Activated T-helper 2 cell treated with anti-CD3 and anti-CD28 coated beads, Interferon-gamma antibody, Interleukin-2, Interleukin-4, amounts not matched to agents 10 μg/mL and 5 μg/mL and 100 μg/mL, durations not matched to agents 14 hours and 24 hours and 36 hours (primary cell): ENCODE results near the gene GFOD1. TPM values are rescaled to one million over a fixed set of nuclear protein-coding genes. Genes with fewer than 3 reads are reported as not detected.

Experiments
- DNase-seq: peaks from one replicate; pipeline ENCODE4 v3.0.0; 2021; ENCODE audit warnings: low spot score
- H3K27ac Mint-ChIP-seq: one replicate; pipeline ENCODE4 v1.8.0; 2021; ENCODE audit warnings: mixed read lengths
- H3K27me3 Mint-ChIP-seq: one replicate; pipeline ENCODE4 v1.8.0; 2021; ENCODE audit warnings: low read depth, mixed read lengths
- H3K36me3 Mint-ChIP-seq: one replicate; pipeline ENCODE4 v1.8.0; 2021; ENCODE audit warnings: low read depth, mixed read lengths
- H3K4me1 Mint-ChIP-seq: one replicate; pipeline ENCODE4 v1.8.0; 2021; ENCODE audit warnings: low read depth, mixed read lengths
- H3K4me3 Mint-ChIP-seq: one replicate; pipeline ENCODE4 v1.8.0; 2021; ENCODE audit warnings: low read depth, mild to moderate bottlenecking, moderate library complexity, mixed read lengths
- H3K9me3 Mint-ChIP-seq: one replicate; pipeline ENCODE4 v1.8.0; 2021; ENCODE audit warnings: mixed read lengths
- intact Hi-C: fragments of 100-400 bp; cut with micrococcal nuclease; formaldehyde crosslinking; loops from one replicate; pipeline ENCODE4 v1.15.1; 2023
- total RNA-seq: library from RNA; stranded (reverse); gene quantifications from 2 replicates; pipeline ENCODE4 v1.2.3, GENCODE V29; 2022

The GFOD1 gene, protein sequence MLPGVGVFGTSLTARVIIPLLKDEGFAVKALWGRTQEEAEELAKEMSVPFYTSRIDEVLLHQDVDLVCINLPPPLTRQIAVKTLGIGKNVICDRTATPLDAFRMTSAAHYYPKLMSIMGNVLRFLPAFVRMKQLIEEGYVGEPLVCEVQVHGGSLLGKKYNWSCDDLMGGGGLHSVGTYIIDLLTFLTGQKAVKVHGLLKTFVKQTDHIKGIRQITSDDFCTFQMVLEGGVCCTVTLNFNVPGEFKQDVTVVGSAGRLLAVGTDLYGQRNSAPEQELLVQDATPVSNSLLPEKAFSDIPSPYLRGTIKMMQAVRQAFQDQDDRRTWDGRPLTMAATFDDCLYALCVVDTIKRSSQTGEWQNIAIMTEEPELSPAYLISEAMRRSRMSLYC
- total RNA-seq, result 4.6 and 4.8 TPM in 2 replicates

DNA sequence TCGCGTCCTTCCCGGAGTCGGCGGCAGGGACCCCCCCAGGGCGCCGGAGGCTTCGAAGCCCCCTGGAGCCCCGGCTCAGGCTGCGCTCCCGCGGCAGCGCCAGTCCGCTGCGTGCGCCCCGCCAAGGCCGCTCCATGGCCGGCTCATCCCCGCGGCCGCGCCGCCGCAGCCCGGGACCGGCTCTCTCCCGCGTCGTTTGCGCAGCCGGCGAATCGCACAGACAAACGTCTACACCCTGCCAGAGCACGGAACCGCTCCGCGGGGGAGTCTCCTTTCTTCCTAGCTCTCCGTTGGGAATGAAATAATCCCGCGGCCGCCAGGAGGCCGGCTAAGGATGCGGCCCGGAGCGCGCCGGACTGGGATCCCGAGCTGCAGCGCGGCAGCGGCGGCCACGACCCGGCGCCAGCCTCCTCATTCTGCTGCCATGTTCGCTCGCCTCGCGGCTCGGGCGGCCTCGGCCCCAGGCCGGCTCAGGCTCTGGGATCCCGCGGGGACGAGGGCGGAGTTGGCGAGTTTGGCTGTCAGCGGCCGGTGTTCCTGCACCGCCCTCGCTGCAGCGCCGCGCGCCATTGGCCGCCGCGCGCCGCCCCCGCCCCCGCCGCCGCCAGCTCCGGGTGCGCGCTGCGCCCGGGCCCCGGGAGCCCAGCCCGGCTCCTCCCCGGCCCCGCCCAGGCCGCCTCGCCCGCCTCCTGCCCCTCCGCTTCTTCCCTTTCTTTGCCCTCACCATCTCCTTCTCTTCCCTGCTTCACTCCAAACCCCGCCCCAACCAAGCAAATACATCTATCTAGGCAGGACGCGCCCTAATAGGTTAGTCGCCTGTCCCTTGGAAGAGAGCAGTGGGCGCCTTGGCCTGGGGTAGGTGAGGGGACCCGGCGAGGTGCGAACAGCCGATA, at the start of gene GFOD1:
Gene GFOD1, minus strand, starts transcription at position 479 of the 893 bp plus-strand sequence. CDS start 710 bp downstream, outside the sequence.
- intact Hi-C loops, result loop anchor here (1.0 to 2.0 kb wide), 3 partner anchors 87 to 151 kb away; partner anchors contain the start of gene SIRT5
- Mint-ChIP-seq H3K9me3 (no peaks in the 10 kb centered on the region), H3K27me3 (peaks cover 12% of the 10 kb centered on the region), H3K4me3 (peak within 1 kb of the TSS; percentile 85), H3K27ac (peak within 1 kb of the TSS; percentile 70), H3K4me1 (peaks cover 42% of the 10 kb centered on the region), H3K36me3 (no peaks in the 10 kb centered on the region)
- DNase-seq, result peak; percentile 78

- no peak overlapping the region for H3K27ac Mint-ChIP-seq
- H3K9me3 Mint-ChIP-seq, result no peaks in the 10 kb centered on the region
- H3K36me3 Mint-ChIP-seq, result no peaks in the 10 kb centered on the region
- DNase-seq, result no peak
- intact Hi-C loops, result loop anchor here (5.0 kb wide), 1 partner anchor 200 kb away; no protein-coding TSS in a partner anchor
- H3K4me3 Mint-ChIP-seq, result no peak overlapping the region
- peaks cover 10% of the 10 kb centered on the region for H3K27me3 Mint-ChIP-seq
- H3K4me1 Mint-ChIP-seq, result peaks cover 3% of the 10 kb centered on the region
Observed at GRCh38 chr6:13536796-13537526, 49.6 kb upstream of the GFOD1 start.

- intact Hi-C loops, result loop anchor here (5.0 kb wide), 1 partner anchor 198 kb away; no protein-coding TSS in a partner anchor
- Mint-ChIP-seq H3K27me3 (peaks cover 10% of the 10 kb centered on the region), H3K9me3 (no peaks in the 10 kb centered on the region), H3K27ac (no peak overlapping the region), H3K4me3 (no peak overlapping the region), H3K4me1 (peaks cover 3% of the 10 kb centered on the region), H3K36me3 (no peaks in the 10 kb centered on the region)
- no peak for DNase-seq
Observed at GRCh38 chr6:13535306-13535705, 47.9 kb upstream of the GFOD1 start.

DNA sequence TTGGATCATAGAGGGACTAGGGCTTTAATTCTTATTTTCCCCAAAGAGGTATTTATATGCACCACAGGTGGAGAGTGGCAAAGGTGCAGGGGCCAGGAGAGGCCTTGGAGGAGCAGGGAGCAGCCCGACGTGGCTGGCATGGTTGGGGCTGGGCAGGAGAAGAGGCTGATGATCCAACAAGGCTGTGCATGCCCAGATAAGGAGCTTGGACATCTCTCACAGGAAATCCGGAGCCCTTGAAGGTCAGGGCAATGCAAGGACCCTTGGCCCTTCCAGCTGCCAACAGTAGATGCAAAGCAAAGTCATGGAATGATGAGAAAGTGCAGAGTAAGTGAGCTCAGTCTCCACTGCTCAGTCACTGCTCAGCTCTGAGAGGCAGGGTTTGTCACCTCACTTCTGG, 47.1 kb upstream of the GFOD1 start:
- Mint-ChIP-seq H3K27ac (no peak overlapping the region), H3K27me3 (peaks cover 10% of the 10 kb centered on the region), H3K36me3 (no peaks in the 10 kb centered on the region), H3K9me3 (no peaks in the 10 kb centered on the region), H3K4me1 (peaks cover under 1% of the 10 kb centered on the region), H3K4me3 (no peak overlapping the region)
- no peak for DNase-seq
- intact Hi-C loops, result no loop called here

DNA sequence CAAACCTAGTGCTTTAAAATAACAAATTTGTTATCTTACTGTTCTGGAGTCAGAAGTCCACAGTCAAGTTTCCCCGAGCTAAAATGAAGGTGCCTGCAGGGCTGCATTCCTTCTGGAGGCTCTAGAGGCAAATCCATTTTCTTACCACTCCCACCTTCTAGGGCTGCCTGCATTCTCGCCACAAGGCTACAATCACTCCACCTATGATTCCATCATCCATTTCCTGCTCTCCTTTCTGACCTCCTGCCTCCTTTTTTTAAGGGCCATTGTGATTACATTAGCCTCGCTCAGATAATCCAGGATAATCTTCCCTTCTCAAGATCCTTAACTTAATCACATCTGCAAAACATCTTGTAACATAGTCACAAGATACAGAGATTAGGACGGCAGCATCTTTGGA, 44.6 kb upstream of the GFOD1 start:
- Mint-ChIP-seq H3K4me1 (peaks cover 1% of the 10 kb centered on the region), H3K9me3 (no peaks in the 10 kb centered on the region), H3K27ac (no peak overlapping the region), H3K27me3 (peaks cover 7% of the 10 kb centered on the region), H3K4me3 (no peak overlapping the region), H3K36me3 (no peaks in the 10 kb centered on the region)
- intact Hi-C loops, result no loop called here
- no peak for DNase-seq

GRCh38 chr6:13528777-13529343, 41.5 kb upstream of the GFOD1 start:
- DNase-seq, result no peak
- Mint-ChIP-seq H3K27me3 (peaks cover 9% of the 10 kb centered on the region), H3K4me1 (peaks cover 7% of the 10 kb centered on the region), H3K36me3 (no peaks in the 10 kb centered on the region), H3K4me3 (no peak overlapping the region), H3K9me3 (no peaks in the 10 kb centered on the region), H3K27ac (no peak overlapping the region)
- intact Hi-C loops, result no loop called here

DNA sequence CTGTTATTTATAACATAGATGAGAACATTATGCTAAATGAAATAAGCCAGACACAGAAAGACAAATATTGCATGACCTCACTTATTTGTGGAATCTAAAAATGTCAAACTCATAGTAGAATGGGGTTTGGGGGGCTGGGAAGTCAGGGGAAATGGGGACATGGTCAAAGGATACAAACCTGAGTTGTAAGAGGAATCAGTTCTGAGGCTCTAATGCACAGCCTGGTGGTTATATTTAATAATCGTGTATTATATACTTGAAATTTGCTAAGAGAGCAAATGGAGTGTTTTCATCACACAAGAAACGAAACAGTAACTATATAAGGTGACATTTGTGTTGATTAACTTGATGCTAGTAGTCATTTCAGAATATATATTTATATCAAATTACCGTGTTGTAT, 40.8 kb upstream of the GFOD1 start:
- intact Hi-C loops, result no loop called here
- peaks cover 9% of the 10 kb centered on the region for H3K27me3 Mint-ChIP-seq
- no peaks in the 10 kb centered on the region for H3K36me3 Mint-ChIP-seq
- no peak for DNase-seq
- H3K4me3 Mint-ChIP-seq, result no peak overlapping the region
- H3K27ac Mint-ChIP-seq, result no peak overlapping the region
- H3K9me3 Mint-ChIP-seq, result no peaks in the 10 kb centered on the region
- peaks cover 7% of the 10 kb centered on the region for H3K4me1 Mint-ChIP-seq

GRCh38 chr6:13527671-13528056, 40.3 kb upstream of the GFOD1 start:
- Mint-ChIP-seq H3K9me3 (no peaks in the 10 kb centered on the region), H3K36me3 (no peaks in the 10 kb centered on the region), H3K4me1 (peaks cover 7% of the 10 kb centered on the region), H3K27ac (no peak overlapping the region), H3K4me3 (no peak overlapping the region), H3K27me3 (peaks cover 6% of the 10 kb centered on the region)
- intact Hi-C loops, result no loop called here
- DNase-seq, result no peak

DNA sequence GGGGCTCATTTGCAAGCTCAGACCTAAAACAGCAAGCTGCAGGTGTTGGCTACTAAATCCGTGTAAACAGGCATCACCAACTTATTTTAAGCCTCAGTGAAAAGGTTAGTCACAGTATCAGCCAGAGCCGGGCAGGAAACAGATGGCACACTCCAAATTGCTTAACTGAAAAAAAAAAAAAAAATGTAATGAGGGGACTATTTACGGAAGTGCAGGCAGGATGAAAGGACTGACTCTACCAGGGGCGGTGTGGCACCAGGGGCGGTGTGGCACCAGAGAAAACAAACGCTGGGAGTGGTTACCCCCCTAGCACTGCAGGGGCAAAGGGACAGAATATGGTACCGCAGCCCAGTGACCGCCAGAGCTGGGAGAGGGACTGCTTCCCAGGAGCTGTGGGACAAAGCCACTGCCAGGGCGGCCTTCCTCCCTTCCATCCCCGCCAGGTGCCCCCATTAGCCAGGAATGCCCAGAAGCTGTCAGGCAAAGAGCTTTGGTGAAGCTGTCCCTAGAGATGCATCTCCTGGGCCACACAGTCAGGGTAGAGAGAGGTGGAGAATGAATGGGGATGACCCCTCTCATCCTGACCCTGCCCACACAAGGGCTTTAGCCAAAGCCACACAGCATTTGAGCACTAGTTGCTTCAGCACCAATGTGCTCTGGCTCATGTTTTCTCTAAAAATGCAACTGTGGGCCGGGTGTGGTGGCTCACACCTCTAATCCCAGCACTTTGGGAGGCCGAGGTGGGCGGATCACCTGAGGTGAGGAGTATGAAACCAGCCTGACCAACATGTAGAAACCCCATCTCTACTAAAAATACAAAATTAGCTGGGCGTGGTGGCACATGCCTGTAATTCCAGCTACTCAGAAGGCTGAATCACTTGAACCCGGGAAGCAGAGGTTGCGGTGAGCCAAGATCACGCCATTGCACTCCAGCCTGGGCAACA, 39.6 kb upstream of the GFOD1 start:
- Mint-ChIP-seq H3K27me3 (peaks cover 2% of the 10 kb centered on the region), H3K27ac (no peak overlapping the region), H3K9me3 (no peaks in the 10 kb centered on the region), H3K4me3 (no peak overlapping the region), H3K4me1 (peaks cover 7% of the 10 kb centered on the region), H3K36me3 (no peaks in the 10 kb centered on the region)
- DNase-seq, result no peak
- intact Hi-C loops, result no loop called here

- intact Hi-C loops, result no loop called here
- H3K27ac Mint-ChIP-seq, result no peak overlapping the region
- DNase-seq, result no peak
- H3K9me3 Mint-ChIP-seq, result no peaks in the 10 kb centered on the region
- no peaks in the 10 kb centered on the region for H3K36me3 Mint-ChIP-seq
- H3K4me1 Mint-ChIP-seq, result peaks cover 7% of the 10 kb centered on the region
- peaks cover 2% of the 10 kb centered on the region for H3K27me3 Mint-ChIP-seq
- no peak overlapping the region for H3K4me3 Mint-ChIP-seq
Observed at GRCh38 chr6:13526357-13526726, 38.9 kb upstream of the GFOD1 start.

DNA sequence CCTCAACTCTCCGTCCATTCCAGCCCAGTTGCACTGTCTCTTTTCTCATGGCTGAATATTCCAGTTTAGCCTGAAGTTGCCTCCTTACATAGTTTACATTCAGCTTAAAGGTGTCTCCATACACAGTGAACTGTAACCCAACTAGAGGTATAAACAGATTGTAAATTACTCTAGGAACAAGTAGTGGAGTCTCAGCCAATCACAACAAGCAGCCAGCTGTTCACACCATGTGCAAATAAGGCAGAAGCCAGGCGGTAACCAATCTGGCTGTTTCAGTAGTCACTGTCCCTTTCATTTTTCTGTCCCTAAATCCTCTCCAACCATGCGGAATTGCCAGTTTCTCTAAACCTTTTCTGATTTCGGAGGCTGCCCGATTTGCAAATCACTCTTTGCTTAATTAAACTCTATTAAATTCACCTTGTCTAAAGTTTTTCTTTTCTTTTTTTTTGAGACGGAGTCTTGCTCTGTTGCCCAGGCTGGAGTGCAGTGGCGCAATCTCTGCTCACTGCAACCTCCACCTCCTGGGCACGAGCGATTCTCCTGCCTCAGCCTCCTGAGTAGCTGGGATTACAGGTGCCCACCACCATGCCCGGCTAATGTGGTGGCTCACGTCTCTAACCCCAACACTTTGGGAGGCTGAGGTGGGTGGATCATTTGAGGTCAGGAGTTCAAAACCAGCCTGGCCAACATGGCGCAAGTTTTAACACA, 37.6 kb upstream of the GFOD1 start:
- no peak for DNase-seq
- Mint-ChIP-seq H3K27ac (no peak overlapping the region), H3K27me3 (peaks cover 13% of the 10 kb centered on the region), H3K36me3 (no peaks in the 10 kb centered on the region), H3K4me1 (peaks cover 7% of the 10 kb centered on the region), H3K9me3 (no peaks in the 10 kb centered on the region), H3K4me3 (no peak overlapping the region)
- intact Hi-C loops, result no loop called here
